ENCODE measurements around the gene JAKMIP2. TPM values are rescaled to one million over a fixed set of nuclear protein-coding genes. Genes with fewer than 3 reads are reported as not detected.

The JAKMIP2 gene
- polyA plus RNA-seq, 1 donor from 2014 or later = 46.3 TPM

- H3K27me3 ChIP-seq (ENCODE audit: insufficient read depth, low read depth, low read length) = no peaks in the 10 kb centered on the region
- no peaks in the 10 kb centered on the region for H3K79me2 ChIP-seq (replicated peaks; ENCODE audit: insufficient read depth, low read length)
- H3K4me3 ChIP-seq (ENCODE audit: low read length) = no peak overlapping the region
- H3K9ac ChIP-seq (ENCODE audit: low read length) = no peak overlapping the region
- no peaks in the 10 kb centered on the region for H3F3A ChIP-seq (ENCODE audit: insufficient read depth, low read length, poor library complexity, severe bottlenecking)
- H3K9me2 ChIP-seq (ENCODE audit: insufficient read depth, low read length) = no peaks in the 10 kb centered on the region
- no peak for TF ChIP-seq RAD21 (conservative IDR thresholded peaks at IDR 0.05)
- no peak for TF ChIP-seq SMC3 (conservative IDR thresholded peaks at IDR 0.05; ENCODE audit: poor library complexity)
- no peak for TF ChIP-seq TAF1 (IDR thresholded peaks at IDR 0.05; ENCODE audit: low read depth)
- TF ChIP-seq CTCF (IDR thresholded peaks at IDR 0.05; ENCODE audit: poor library complexity, severe bottlenecking) = no peak
- no peak overlapping the region for H3K4me2 ChIP-seq (ENCODE audit: low read length)
- H3K27ac ChIP-seq (ENCODE audit: low read length) = no peak overlapping the region
- no peaks in the 10 kb centered on the region for H3K9me3 ChIP-seq (ENCODE audit: low read length)
- no peak overlapping the region for H2AFZ ChIP-seq (ENCODE audit: low read depth, low read length)
- no peaks in the 10 kb centered on the region for H3K36me3 ChIP-seq (ENCODE audit: insufficient read depth, low read length)
- H4K20me1 ChIP-seq (ENCODE audit: insufficient read depth) = no peaks in the 10 kb centered on the region
Observed at GRCh38 chr5:147567917-147568598, 214.5 kb downstream of the JAKMIP2 start.

DNA sequence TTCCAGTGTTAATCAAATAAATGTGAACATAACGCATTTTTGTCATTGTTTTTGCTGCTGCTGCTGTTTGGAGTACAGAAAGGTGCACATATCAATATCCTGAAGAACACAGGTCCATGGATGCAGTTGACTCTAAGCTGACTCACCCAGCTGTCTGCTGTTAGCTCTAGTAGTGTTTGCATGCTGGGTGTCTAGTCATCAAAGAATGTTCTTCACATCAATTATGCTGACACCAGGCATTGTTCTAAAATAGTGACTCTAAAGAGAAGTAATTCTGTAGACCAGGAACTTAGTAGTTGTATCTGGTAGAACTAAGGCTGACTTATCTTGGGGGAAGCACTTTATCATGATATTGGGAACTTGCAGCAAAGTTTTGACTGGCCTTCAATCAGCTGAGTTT, 217.0 kb downstream of the JAKMIP2 start:
- Histone ChIP-seq H3K9me3 (ENCODE audit: low read length) (no peaks in the 10 kb centered on the region), H3K79me2 (replicated peaks; ENCODE audit: insufficient read depth, low read length) (no peaks in the 10 kb centered on the region), H4K20me1 (ENCODE audit: insufficient read depth) (no peaks in the 10 kb centered on the region), H3K9ac (ENCODE audit: low read length) (no peak overlapping the region), H3F3A (ENCODE audit: insufficient read depth, low read length, poor library complexity, severe bottlenecking) (no peaks in the 10 kb centered on the region), H3K36me3 (ENCODE audit: insufficient read depth, low read length) (no peaks in the 10 kb centered on the region), H3K4me3 (ENCODE audit: low read length) (no peak overlapping the region), H3K27me3 (ENCODE audit: insufficient read depth, low read depth, low read length) (no peaks in the 10 kb centered on the region), H3K9me2 (ENCODE audit: insufficient read depth, low read length) (no peaks in the 10 kb centered on the region), H3K27ac (ENCODE audit: low read length) (no peak overlapping the region), H2AFZ (ENCODE audit: low read depth, low read length) (no peak overlapping the region), H3K4me2 (ENCODE audit: low read length) (no peak overlapping the region)
- TF ChIP-seq CTCF (IDR thresholded peaks at IDR 0.05; ENCODE audit: poor library complexity, severe bottlenecking) (no peak), POLR2AphosphoS5 (IDR thresholded peaks at IDR 0.05) (no peak), RAD21 (conservative IDR thresholded peaks at IDR 0.05) (no peak), EZH2 (IDR thresholded peaks at IDR 0.05; ENCODE audit: borderline replicate concordance, insufficient read depth, low read length, poor library complexity, severe bottlenecking) (no peak), TAF1 (IDR thresholded peaks at IDR 0.05; ENCODE audit: low read depth) (no peak), SMC3 (conservative IDR thresholded peaks at IDR 0.05; ENCODE audit: poor library complexity) (no peak), MXI1 (conservative IDR thresholded peaks at IDR 0.05; ENCODE audit: poor library complexity, severe bottlenecking) (no peak), EP300 (conservative IDR thresholded peaks at IDR 0.05; ENCODE audit: poor library complexity, severe bottlenecking) (no peak)
- TF ChIP-seq, protein P1, sequence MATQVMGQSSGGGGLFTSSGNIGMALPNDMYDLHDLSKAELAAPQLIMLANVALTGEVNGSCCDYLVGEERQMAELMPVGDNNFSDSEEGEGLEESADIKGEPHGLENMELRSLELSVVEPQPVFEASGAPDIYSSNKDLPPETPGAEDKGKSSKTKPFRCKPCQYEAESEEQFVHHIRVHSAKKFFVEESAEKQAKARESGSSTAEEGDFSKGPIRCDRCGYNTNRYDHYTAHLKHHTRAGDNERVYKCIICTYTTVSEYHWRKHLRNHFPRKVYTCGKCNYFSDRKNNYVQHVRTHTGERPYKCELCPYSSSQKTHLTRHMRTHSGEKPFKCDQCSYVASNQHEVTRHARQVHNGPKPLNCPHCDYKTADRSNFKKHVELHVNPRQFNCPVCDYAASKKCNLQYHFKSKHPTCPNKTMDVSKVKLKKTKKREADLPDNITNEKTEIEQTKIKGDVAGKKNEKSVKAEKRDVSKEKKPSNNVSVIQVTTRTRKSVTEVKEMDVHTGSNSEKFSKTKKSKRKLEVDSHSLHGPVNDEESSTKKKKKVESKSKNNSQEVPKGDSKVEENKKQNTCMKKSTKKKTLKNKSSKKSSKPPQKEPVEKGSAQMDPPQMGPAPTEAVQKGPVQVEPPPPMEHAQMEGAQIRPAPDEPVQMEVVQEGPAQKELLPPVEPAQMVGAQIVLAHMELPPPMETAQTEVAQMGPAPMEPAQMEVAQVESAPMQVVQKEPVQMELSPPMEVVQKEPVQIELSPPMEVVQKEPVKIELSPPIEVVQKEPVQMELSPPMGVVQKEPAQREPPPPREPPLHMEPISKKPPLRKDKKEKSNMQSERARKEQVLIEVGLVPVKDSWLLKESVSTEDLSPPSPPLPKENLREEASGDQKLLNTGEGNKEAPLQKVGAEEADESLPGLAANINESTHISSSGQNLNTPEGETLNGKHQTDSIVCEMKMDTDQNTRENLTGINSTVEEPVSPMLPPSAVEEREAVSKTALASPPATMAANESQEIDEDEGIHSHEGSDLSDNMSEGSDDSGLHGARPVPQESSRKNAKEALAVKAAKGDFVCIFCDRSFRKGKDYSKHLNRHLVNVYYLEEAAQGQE (IDR thresholded peaks at IDR 0.05; ENCODE audit: borderline replicate concordance) = no peak
